GM19468 (cell line): ENCODE measurements around the gene ATP13A4.

Experiments
- ATAC-seq: cut with Tn5 transposase; IDR thresholded peaks from one replicate; pipeline ENCODE4 v1.9.1; 2021; ENCODE audit warnings: mild to moderate bottlenecking, moderate library complexity, moderate number of reproducible peaks; ENCODE audit not compliant: unreplicated experiment; ENCODE audit errors: extremely low read depth

Gene ATP13A4

GRCh38 chr3:193416629-193417028 lies 138.1 kb downstream of the ATP13A4 start:
- no peak for ATAC-seq

GRCh38 chr3:193407688-193408087 lies 147.0 kb downstream of the ATP13A4 start:
- ATAC-seq, result no peak

- no peak for ATAC-seq
Measured at GRCh38 chr3:193407112-193407511, 147.6 kb downstream of the ATP13A4 start.

GRCh38 chr3:193403307-193403706 lies 151.4 kb downstream of the ATP13A4 start:
- ATAC-seq, result no peak

GRCh38 chr3:193400304-193400703 lies 154.4 kb downstream of the ATP13A4 start:
- no peak for ATAC-seq

GRCh38 chr3:193396451-193397244 lies 158.0 kb downstream of the ATP13A4 start:
- no peak for ATAC-seq

GRCh38 chr3:193391902-193392301 lies 162.8 kb downstream of the ATP13A4 start:
- no peak for ATAC-seq

- ATAC-seq, result no peak
Measured at GRCh38 chr3:193389335-193389734, 165.4 kb downstream of the ATP13A4 start.

- no peak for ATAC-seq
Measured at GRCh38 chr3:193388361-193388760, 166.3 kb downstream of the ATP13A4 start.

GRCh38 chr3:193387596-193387995 lies 167.1 kb downstream of the ATP13A4 start:
- no peak for ATAC-seq

- no peak for ATAC-seq
Measured at GRCh38 chr3:193378706-193379105, 176.0 kb downstream of the ATP13A4 start, which contains the start of gene ATP13A5. Gene ATP13A5 (minus strand): TSS chr3:193378753. CDS start chr3:193378725, 28 bp downstream.

- no peak for ATAC-seq
Measured at GRCh38 chr3:193377591-193377990, 177.1 kb downstream of the ATP13A4 start.

- ATAC-seq, result no peak
Measured at GRCh38 chr3:193375614-193376013, 179.1 kb downstream of the ATP13A4 start.

- ATAC-seq, result no peak
Measured at GRCh38 chr3:193372783-193373182, 181.9 kb downstream of the ATP13A4 start.

GRCh38 chr3:193367868-193368267 lies 186.8 kb downstream of the ATP13A4 start:
- no peak for ATAC-seq

- no peak for ATAC-seq
Measured at GRCh38 chr3:193357291-193357690, 197.4 kb downstream of the ATP13A4 start.

- ATAC-seq, result no peak
Measured at GRCh38 chr3:193354423-193354822, 200.3 kb downstream of the ATP13A4 start.
